PC-9 (cell line): ENCODE results near the gene FKBP5. TPM values are rescaled to one million over a fixed set of nuclear protein-coding genes. Genes with fewer than 3 reads are reported as not detected.

Source experiments
- BruUV-seq: library from RNA; stranded (reverse); fragments of 400-500 nt; replicated peaks from 2 replicates; lab custom pipeline; 2021; lab: Mats Ljungman, UMichigan
- CTCF ChIA-PET: fragments of 300-600 bp; sonication (Branson Sonifier 250); formaldehyde crosslinking; loops from one replicate; lab custom pipeline; 2022; ENCODE audit warnings: antibody characterized with exemption; lab: Charles Lee
- POLR2A ChIA-PET: fragments of 300-600 bp; sonication (Branson Sonifier 250); formaldehyde crosslinking; loops from one replicate; lab custom pipeline; 2022; ENCODE audit warnings: antibody characterized with exemption; ENCODE audit not compliant: unreplicated experiment; lab: Charles Lee
- DNase-seq, 2 experiments: peaks; one replicate each; pipeline versions ENCODE4 v3.0.0 to v3.0.0-alpha.2; 2015 to 2022; ENCODE audit warnings: mixed read lengths in 1 of 2
- H2AFZ ChIP-seq: fragments of 200-600 bp; sonication (generic); 2 replicates; pipeline ENCODE4 v1.8.1; 2017; ENCODE audit warnings: antibody characterized with exemption
- H3F3A ChIP-seq: fragments of 200-600 bp; sonication (generic); 2 replicates; pipeline ENCODE4 v1.8.1; 2017; ENCODE audit warnings: antibody characterized with exemption, mild to moderate bottlenecking, low read depth; ENCODE audit not compliant: insufficient read depth
- H3K27ac ChIP-seq: fragments of 200-600 bp; sonication (generic); 2 replicates; pipeline ENCODE4 v1.6.1; 2016; ENCODE audit warnings: mixed run types
- H3K27me3 ChIP-seq: fragments of 200-600 bp; sonication (generic); 2 replicates; pipeline ENCODE4 v1.6.1; 2016; ENCODE audit warnings: low read depth, mixed run types; ENCODE audit not compliant: insufficient read depth
- H3K36me3 ChIP-seq: fragments of 200-600 bp; sonication (generic); 2 replicates; pipeline ENCODE4 v1.6.1; 2016; ENCODE audit warnings: low read depth, mixed run types
- H3K4me1 ChIP-seq: fragments of 200-600 bp; sonication (generic); replicated peaks from 2 replicates; pipeline ENCODE4 v1.6.1; 2016; ENCODE audit warnings: mixed run types; ENCODE audit not compliant: insufficient read depth
- H3K4me2 ChIP-seq: fragments of 200-600 bp; sonication (generic); 2 replicates; pipeline ENCODE4 v1.6.1; 2017; ENCODE audit warnings: mixed run types
- H3K4me3 ChIP-seq: fragments of 200-600 bp; sonication (generic); 2 replicates; pipeline ENCODE4 v1.6.1; 2016; ENCODE audit warnings: mixed run types
- H3K79me2 ChIP-seq: fragments of 200-600 bp; sonication (generic); 2 replicates; pipeline ENCODE4 v1.6.1; 2017; ENCODE audit warnings: low read depth, mixed run types
- H3K9me2 ChIP-seq: fragments of 200-600 bp; sonication (generic); 2 replicates; pipeline ENCODE4 v1.8.1; 2017; ENCODE audit warnings: mild to moderate bottlenecking; ENCODE audit not compliant: insufficient read depth
- H3K9me3 ChIP-seq: fragments of 200-600 bp; sonication (generic); 2 replicates; pipeline ENCODE4 v1.8.1; 2016; ENCODE audit warnings: low read depth; ENCODE audit not compliant: insufficient read depth
- H4K20me1 ChIP-seq: fragments of 200-600 bp; sonication (generic); 2 replicates; pipeline ENCODE4 v1.8.1; 2017; ENCODE audit not compliant: insufficient read depth
- EZH2 ChIP-seq: fragments of 200-600 bp; sonication (generic); IDR thresholded peaks from 2 replicates; pipeline ENCODE4 v1.8.0; 2017; ENCODE audit warnings: antibody characterized with exemption, low read depth
- intact Hi-C: fragments of 100-400 bp; cut with micrococcal nuclease; formaldehyde crosslinking; loops from one replicate; pipeline ENCODE4 v1.10.0; 2022; ENCODE audit not compliant: unreplicated experiment
- total RNA-seq: library from RNA; stranded (reverse); gene quantifications from 2 replicates; pipeline ENCODE4 v1.2.3, GENCODE V29; 2021
- TF ChIP-seq, protein P1 (sequence below): fragments of 200-600 bp; sonication (generic); conservative IDR thresholded peaks from 2 replicates; pipeline ENCODE4 v1.6.1; 2017; ENCODE audit warnings: mixed run types, antibody characterized with exemption, mild to moderate bottlenecking, moderate library complexity

The FKBP5 gene
- total RNA-seq, 1 experiment from 2014 or later = 5.0 TPM

DNA sequence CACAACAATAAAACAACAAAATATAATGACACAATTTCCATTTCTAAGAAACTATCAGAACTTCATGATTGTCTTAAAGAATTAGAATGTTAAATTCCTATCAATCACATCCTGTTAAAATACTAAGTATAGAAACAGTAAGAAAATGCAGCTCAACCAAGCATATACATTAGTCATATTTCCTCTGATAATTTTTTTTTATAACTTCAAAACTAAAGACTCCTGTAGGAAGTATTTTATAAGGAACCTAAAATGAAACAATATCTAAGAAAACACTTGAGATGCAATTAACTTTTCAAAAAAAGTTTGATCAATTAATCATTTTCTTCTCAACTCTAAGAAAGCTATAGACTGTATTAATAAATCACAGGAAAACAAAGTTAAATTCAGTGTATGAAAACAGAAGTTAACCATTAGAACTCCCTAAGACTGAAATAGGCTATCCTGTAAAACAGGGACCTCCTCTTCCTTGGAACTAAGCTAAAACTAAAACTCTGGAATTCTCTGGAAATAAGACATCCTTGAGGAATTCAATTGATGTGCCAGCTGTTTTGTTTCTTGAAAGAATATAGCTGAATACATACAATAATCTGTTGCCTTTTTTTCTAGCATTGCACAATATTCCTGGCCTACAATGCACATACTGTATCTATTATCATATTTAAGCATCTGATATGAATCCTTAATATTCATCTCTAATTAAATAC lies 19.8 kb downstream of the FKBP5 start:
- Histone ChIP-seq H3K4me1 (no peaks in the 10 kb centered on the region), H3K4me3 (no peak overlapping the region), H3K79me2 (no peaks in the 10 kb centered on the region), H3K9me3 (0 out of 2 replicates have a peak, but pooled peaks cover 2% of the 10 kb centered on the region), H3K27me3 (no peaks in the 10 kb centered on the region), H2AFZ (no peak overlapping the region), H3F3A (0 out of 2 replicates have a peak, but pooled peaks cover 11% of the 10 kb centered on the region), H4K20me1 (no peaks in the 10 kb centered on the region), H3K27ac (no peak overlapping the region), H3K36me3 (no peaks in the 10 kb centered on the region), H3K4me2 (no peak overlapping the region), H3K9me2 (no peaks in the 10 kb centered on the region)
- intact Hi-C loops = no loop called here
- ChIA-PET CTCF (no interaction called here), POLR2A (no interaction called here)
- TF ChIP-seq EZH2 = no peak
- TF ChIP-seq, protein P1, sequence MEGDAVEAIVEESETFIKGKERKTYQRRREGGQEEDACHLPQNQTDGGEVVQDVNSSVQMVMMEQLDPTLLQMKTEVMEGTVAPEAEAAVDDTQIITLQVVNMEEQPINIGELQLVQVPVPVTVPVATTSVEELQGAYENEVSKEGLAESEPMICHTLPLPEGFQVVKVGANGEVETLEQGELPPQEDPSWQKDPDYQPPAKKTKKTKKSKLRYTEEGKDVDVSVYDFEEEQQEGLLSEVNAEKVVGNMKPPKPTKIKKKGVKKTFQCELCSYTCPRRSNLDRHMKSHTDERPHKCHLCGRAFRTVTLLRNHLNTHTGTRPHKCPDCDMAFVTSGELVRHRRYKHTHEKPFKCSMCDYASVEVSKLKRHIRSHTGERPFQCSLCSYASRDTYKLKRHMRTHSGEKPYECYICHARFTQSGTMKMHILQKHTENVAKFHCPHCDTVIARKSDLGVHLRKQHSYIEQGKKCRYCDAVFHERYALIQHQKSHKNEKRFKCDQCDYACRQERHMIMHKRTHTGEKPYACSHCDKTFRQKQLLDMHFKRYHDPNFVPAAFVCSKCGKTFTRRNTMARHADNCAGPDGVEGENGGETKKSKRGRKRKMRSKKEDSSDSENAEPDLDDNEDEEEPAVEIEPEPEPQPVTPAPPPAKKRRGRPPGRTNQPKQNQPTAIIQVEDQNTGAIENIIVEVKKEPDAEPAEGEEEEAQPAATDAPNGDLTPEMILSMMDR = no peak
- no peak for DNase-seq
- BruUV-seq = no TSS peak

GRCh38 chr6:35668096-35668495 lies 20.6 kb downstream of the FKBP5 start:
- H3K27me3 ChIP-seq = no peaks in the 10 kb centered on the region
- ChIA-PET POLR2A (no interaction called here), CTCF (no interaction called here)
- BruUV-seq = no TSS peak
- no peak overlapping the region for H3K27ac ChIP-seq
- H2AFZ ChIP-seq = no peak overlapping the region
- intact Hi-C loops = no loop called here
- no peak overlapping the region for H3K4me3 ChIP-seq
- H3K4me2 ChIP-seq = no peak overlapping the region
- 0 out of 2 replicates have a peak, but pooled peaks cover 11% of the 10 kb centered on the region for H3F3A ChIP-seq
- H4K20me1 ChIP-seq = no peaks in the 10 kb centered on the region
- H3K9me2 ChIP-seq = no peaks in the 10 kb centered on the region
- no peaks in the 10 kb centered on the region for H3K4me1 ChIP-seq
- no peaks in the 10 kb centered on the region for H3K79me2 ChIP-seq
- H3K36me3 ChIP-seq = no peaks in the 10 kb centered on the region
- DNase-seq = no peak
- H3K9me3 ChIP-seq = 0 out of 2 replicates have a peak, but pooled peaks cover 2% of the 10 kb centered on the region
- no peak for TF ChIP-seq EZH2
- TF ChIP-seq, protein P1 = no peak

DNA sequence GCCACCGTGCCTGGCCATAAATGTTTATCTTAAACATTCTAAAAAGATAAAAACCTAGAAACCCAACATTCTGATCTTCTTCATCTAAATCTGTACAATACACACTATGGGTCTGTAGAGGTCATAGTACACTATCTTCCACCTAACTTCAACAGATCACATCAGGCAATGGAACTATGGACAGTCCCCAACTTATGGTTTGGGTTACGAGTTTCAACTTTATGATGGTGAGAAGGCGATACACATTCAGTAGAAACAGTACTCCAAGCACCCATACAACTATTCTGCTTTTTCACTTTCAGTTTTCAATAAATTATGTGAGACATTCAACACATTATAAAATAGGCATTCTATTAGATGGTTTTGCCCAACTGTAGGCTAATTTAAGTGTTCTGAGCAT lies 23.1 kb downstream of the FKBP5 start:
- no peak for TF ChIP-seq EZH2
- TF ChIP-seq, protein P1 = no peak
- ChIA-PET POLR2A (no interaction called here), CTCF (no interaction called here)
- no peaks in the 10 kb centered on the region for H3K36me3 ChIP-seq
- H3K4me1 ChIP-seq = no peaks in the 10 kb centered on the region
- no peak for DNase-seq
- no peaks in the 10 kb centered on the region for H3K9me3 ChIP-seq
- no peaks in the 10 kb centered on the region for H4K20me1 ChIP-seq
- no peak overlapping the region for H3K4me3 ChIP-seq
- H3K79me2 ChIP-seq = no peaks in the 10 kb centered on the region
- H3K27me3 ChIP-seq = no peaks in the 10 kb centered on the region
- no peak overlapping the region for H3K4me2 ChIP-seq
- H3K27ac ChIP-seq = no peak overlapping the region
- BruUV-seq = no TSS peak
- intact Hi-C loops = no loop called here
- 0 out of 2 replicates have a peak, but pooled peaks cover 11% of the 10 kb centered on the region for H3F3A ChIP-seq
- no peaks in the 10 kb centered on the region for H3K9me2 ChIP-seq
- no peak overlapping the region for H2AFZ ChIP-seq
